Activated T-cell treated with anti-CD3 and anti-CD28 coated beads, Interleukin-2, amount 50 U/mL, for 24 hours (primary cell): ENCODE results near the gene CDC73.
"Not testable (repeated sequence)": the region's sequence is repeated elsewhere in the genome, so short reads cannot be mapped to it uniquely, and the experiment has no call there.

Source experiments
- DNase-seq: peaks from one replicate; pipeline ENCODE4 v3.0.0-alpha.2; 2020
- H3K27ac Mint-ChIP-seq: 2 replicates; pipeline ENCODE4 v1.8.0; 2020; ENCODE audit warnings: mild to moderate bottlenecking, mixed read lengths
- H3K27me3 Mint-ChIP-seq: 2 replicates; pipeline ENCODE4 v1.8.0; 2020; ENCODE audit warnings: mixed read lengths
- H3K36me3 Mint-ChIP-seq: 2 replicates; pipeline ENCODE4 v1.8.0; 2020; ENCODE audit warnings: low read depth, mixed read lengths
- H3K4me1 Mint-ChIP-seq: 2 replicates; pipeline ENCODE4 v1.8.0; 2020; ENCODE audit warnings: low read depth, mixed read lengths
- H3K4me3 Mint-ChIP-seq: 2 replicates; pipeline ENCODE4 v1.8.0; 2020; ENCODE audit warnings: mild to moderate bottlenecking, moderate library complexity, mixed read lengths
- H3K9me3 Mint-ChIP-seq: 2 replicates; pipeline ENCODE4 v1.8.0; 2020; ENCODE audit warnings: mixed read lengths

Gene CDC73

GRCh38 chr1:193105821-193106177 lies 16.0 kb upstream of the CDC73 start:
- H3K27me3 Mint-ChIP-seq = no peaks in the 10 kb centered on the region
- peak overlapping the region; percentile 92 for H3K4me3 Mint-ChIP-seq
- H3K27ac Mint-ChIP-seq = peak overlapping the region; percentile 65

DNA sequence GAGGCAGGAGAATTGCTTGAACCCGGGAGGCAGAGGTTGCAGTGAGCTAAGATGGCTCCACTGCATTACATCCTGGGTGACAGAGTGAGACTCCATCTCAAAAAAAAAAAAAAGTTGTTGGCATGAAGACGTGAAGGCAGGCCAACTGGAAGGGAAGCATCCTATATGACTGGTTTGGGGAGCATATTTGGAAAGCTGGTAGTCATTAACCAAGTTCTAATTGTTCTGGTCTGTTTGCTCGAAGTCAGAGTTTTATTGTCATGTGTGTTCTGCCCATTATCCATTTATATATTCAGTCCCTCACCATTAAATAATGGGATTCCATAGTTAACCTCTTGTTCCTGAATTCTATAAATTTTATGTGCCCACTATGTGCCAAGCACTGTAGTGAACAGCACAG lies 13.4 kb upstream of the CDC73 start:
- Mint-ChIP-seq H3K27ac (no peak overlapping the region), H3K9me3 (no peaks in the 10 kb centered on the region), H3K4me3 (no peak overlapping the region), H3K4me1 (peaks cover 18% of the 10 kb centered on the region), H3K27me3 (no peaks in the 10 kb centered on the region), H3K36me3 (peaks cover 7% of the 10 kb centered on the region)
- no peak for DNase-seq

More at GRCh38 chr1:193105821-193106177, 16.0 kb upstream of the CDC73 start:
- Mint-ChIP-seq H3K9me3 (no peaks in the 10 kb centered on the region), H3K4me1 (peaks cover 26% of the 10 kb centered on the region), H3K36me3 (peaks cover 15% of the 10 kb centered on the region)
- no peak for DNase-seq

- Mint-ChIP-seq H3K9me3 (no peaks in the 10 kb centered on the region), H3K36me3 (peaks cover 5% of the 10 kb centered on the region), H3K4me1 (peaks cover 8% of the 10 kb centered on the region), H3K27ac (no peak overlapping the region), H3K27me3 (no peaks in the 10 kb centered on the region), H3K4me3 (no peak overlapping the region)
- DNase-seq = no peak
These were observed 12.2 kb upstream of the CDC73 start for GRCh38 chr1:193109619-193110018.

- DNase-seq = no peak
- no peak overlapping the region for H3K4me3 Mint-ChIP-seq
- H3K27me3 Mint-ChIP-seq = no peaks in the 10 kb centered on the region
- H3K4me1 Mint-ChIP-seq = peaks cover 6% of the 10 kb centered on the region
- no peak overlapping the region for H3K27ac Mint-ChIP-seq
- H3K9me3 Mint-ChIP-seq = no peaks in the 10 kb centered on the region
- no peaks in the 10 kb centered on the region for H3K36me3 Mint-ChIP-seq
These were observed 11.6 kb upstream of the CDC73 start for GRCh38 chr1:193110246-193110645.

GRCh38 chr1:193110864-193111263 lies 11.0 kb upstream of the CDC73 start:
- no peak overlapping the region for H3K27ac Mint-ChIP-seq
- H3K4me1 Mint-ChIP-seq = peaks cover under 1% of the 10 kb centered on the region
- no peak for DNase-seq
- H3K27me3 Mint-ChIP-seq = no peaks in the 10 kb centered on the region
- H3K4me3 Mint-ChIP-seq = no peak overlapping the region
- H3K9me3 Mint-ChIP-seq = no peaks in the 10 kb centered on the region
- H3K36me3 Mint-ChIP-seq = no peaks in the 10 kb centered on the region

- no peak for DNase-seq
- Mint-ChIP-seq H3K4me1 (no peaks in the 10 kb centered on the region), H3K27ac (no peak overlapping the region), H3K9me3 (no peaks in the 10 kb centered on the region), H3K27me3 (no peaks in the 10 kb centered on the region), H3K36me3 (no peaks in the 10 kb centered on the region), H3K4me3 (no peak overlapping the region)
These were observed 10.2 kb upstream of the CDC73 start for GRCh38 chr1:193111641-193112090.

DNA sequence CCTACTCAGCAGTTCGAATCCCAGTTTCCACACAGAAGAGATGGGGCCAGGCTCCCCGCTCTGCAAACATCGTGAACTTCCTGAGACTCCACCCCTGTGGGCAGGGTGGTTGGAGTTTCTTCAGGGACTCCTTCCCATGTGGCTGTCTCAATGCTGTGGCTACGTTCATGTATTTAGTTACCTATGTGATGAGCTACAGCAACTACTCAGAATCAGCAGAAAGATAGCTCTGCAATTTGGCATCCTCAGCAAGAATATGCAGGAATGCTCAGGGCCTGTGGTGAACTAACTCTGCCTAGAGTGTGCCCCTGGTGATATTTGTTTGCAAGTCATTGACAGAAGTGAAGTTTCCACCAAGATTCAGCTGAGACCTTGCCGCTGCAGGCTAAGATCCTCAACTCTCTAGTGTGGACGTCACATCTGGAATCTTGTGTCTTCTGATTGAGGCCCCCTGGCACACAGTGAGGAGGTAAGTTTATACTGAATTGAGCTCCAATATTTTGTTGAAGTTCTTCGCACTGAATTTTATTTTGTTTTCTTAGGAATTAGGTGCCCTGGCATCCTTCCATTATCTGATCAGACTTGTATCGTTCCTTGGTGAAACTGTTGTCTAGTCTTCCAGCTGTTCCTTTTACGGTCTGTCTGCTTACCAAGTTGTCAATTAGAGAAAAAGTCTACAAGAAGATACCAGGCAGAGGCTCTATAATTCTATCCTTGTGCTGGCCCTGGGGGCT lies 8.4 kb upstream of the CDC73 start:
- no peaks in the 10 kb centered on the region for H3K36me3 Mint-ChIP-seq
- no peaks in the 10 kb centered on the region for H3K4me1 Mint-ChIP-seq
- no peak overlapping the region for H3K4me3 Mint-ChIP-seq
- no peaks in the 10 kb centered on the region for H3K27me3 Mint-ChIP-seq
- H3K27ac Mint-ChIP-seq = no peak overlapping the region
- DNase-seq = no peak
- no peaks in the 10 kb centered on the region for H3K9me3 Mint-ChIP-seq

DNA sequence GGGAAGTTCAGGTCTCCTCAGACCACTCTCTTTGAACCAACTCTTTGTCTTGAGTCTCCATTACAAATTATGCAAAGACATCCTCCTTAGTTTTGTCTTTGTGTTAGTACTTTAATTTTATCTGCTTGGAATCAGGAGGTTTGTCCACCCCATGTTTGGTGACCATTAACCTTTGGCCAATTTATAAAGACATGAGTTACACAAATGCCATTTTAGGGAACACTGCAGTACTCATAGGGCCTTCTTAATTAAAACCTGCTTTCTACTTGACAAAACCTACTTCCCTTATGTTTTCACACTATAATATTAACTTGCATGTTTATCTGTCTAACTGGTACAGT lies 7.9 kb upstream of the CDC73 start:
- H3K27ac Mint-ChIP-seq = no peak overlapping the region
- H3K27me3 Mint-ChIP-seq = no peaks in the 10 kb centered on the region
- DNase-seq = no peak
- no peaks in the 10 kb centered on the region for H3K9me3 Mint-ChIP-seq
- H3K4me1 Mint-ChIP-seq = peaks cover 4% of the 10 kb centered on the region
- H3K4me3 Mint-ChIP-seq = no peak overlapping the region
- H3K36me3 Mint-ChIP-seq = no peaks in the 10 kb centered on the region

DNA sequence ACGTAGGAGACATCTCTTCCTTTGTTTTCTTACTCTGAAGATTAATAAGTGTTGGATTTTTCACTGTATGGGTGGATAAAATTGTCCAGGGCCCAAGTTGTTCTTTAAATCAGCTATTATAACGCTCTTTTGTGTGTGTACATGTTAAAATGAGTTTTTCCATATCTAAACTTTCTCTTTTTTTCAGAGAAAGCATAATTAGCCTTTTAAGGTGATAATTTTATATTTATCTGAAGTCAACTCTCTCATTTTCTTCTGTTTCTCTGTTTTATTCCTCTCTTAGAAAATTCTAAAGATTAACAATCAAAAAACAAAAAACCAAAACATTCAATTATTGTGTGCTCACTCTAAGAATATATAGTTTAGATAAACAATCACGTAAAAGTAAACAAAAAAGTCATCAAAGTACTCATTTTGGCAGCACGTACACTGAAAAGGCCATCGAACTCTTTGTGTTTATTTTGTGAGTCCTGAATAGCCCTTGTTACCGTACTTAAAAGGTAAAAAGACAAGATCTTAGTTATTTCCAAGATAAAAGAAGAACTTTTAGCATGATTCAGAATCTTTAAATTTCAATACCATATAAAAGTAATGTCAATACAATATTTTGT lies 7.2 kb upstream of the CDC73 start:
- Mint-ChIP-seq H3K9me3 (no peaks in the 10 kb centered on the region), H3K4me3 (no peak overlapping the region), H3K36me3 (no peaks in the 10 kb centered on the region), H3K4me1 (peaks cover 5% of the 10 kb centered on the region), H3K27ac (no peak overlapping the region), H3K27me3 (no peaks in the 10 kb centered on the region)
- no peak for DNase-seq

DNA sequence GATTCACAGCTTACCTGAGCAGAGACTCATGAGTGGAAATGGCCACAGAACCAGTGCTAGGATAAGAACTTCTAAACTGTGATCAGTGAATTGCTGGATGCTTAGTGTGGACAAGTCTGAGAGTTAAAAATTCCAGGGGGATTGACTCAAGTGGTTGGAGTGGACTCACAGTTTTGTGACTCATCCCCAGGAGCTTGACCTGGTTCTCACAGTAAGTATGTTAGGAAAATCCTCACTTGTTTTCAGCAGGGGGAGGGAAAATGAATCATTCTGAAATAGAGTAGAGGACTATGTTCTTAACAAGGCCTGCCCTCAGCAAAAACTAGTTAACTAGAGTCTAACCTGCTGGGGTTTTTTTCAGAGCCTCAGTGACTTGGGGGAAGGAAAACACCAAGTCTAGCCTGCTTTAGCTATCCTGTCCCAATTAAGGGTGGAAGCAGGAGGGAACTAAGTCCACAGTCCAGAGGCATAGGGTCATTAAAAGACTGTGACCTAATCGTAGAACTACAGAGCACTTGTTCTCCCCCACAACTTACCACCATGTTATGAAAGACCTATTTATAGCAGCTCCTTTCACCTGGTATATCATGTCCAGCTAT lies 6.1 kb upstream of the CDC73 start:
- H3K27me3 Mint-ChIP-seq = no peaks in the 10 kb centered on the region
- DNase-seq = no peak
- H3K4me3 Mint-ChIP-seq = no peak overlapping the region
- no peaks in the 10 kb centered on the region for H3K9me3 Mint-ChIP-seq
- H3K27ac Mint-ChIP-seq = no peak overlapping the region
- peaks cover 5% of the 10 kb centered on the region for H3K4me1 Mint-ChIP-seq
- no peaks in the 10 kb centered on the region for H3K36me3 Mint-ChIP-seq

DNA sequence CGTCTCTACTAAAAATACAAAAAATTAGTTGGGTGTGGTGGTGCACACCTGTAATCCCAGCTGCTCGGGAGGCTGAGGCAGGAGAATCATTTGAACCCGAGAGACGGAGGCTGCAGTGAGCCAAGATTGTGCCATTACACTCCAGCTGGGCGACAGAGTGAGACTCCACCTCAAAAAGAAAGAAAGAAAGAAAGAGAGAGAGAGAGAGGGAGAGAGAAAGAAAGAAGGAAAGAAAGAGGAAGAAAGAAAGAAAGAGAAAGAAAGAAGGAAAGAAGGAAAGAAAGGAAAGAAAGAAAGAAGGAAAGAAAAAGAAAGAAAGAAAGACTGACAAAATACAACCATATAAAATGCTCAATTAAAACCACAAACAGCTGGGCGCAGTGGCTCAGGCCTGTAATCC lies 4.7 kb upstream of the CDC73 start:
- H3K36me3 Mint-ChIP-seq, DNase-seq, H3K4me3 Mint-ChIP-seq, H3K9me3 Mint-ChIP-seq, H3K27me3 Mint-ChIP-seq, H3K27ac Mint-ChIP-seq: not testable (repeated sequence)
- peaks cover 12% of the 10 kb centered on the region for H3K4me1 Mint-ChIP-seq

GRCh38 chr1:193118194-193118593 lies 3.6 kb upstream of the CDC73 start:
- H3K4me3 Mint-ChIP-seq = no peak overlapping the region
- no peaks in the 10 kb centered on the region for H3K27me3 Mint-ChIP-seq
- peaks cover 17% of the 10 kb centered on the region for H3K4me1 Mint-ChIP-seq
- peaks cover 13% of the 10 kb centered on the region for H3K36me3 Mint-ChIP-seq
- DNase-seq = no peak
- H3K27ac Mint-ChIP-seq = no peak overlapping the region
- no peaks in the 10 kb centered on the region for H3K9me3 Mint-ChIP-seq

GRCh38 chr1:193118803-193119730 lies 2.8 kb upstream of the CDC73 start:
- H3K27ac Mint-ChIP-seq = no peak overlapping the region
- peaks cover 25% of the 10 kb centered on the region for H3K4me1 Mint-ChIP-seq
- no peak overlapping the region for H3K4me3 Mint-ChIP-seq
- no peaks in the 10 kb centered on the region for H3K9me3 Mint-ChIP-seq
- peaks cover 20% of the 10 kb centered on the region for H3K36me3 Mint-ChIP-seq
- DNase-seq = no peak
- no peaks in the 10 kb centered on the region for H3K27me3 Mint-ChIP-seq

- H3K27me3 Mint-ChIP-seq = no peaks in the 10 kb centered on the region
- DNase-seq = no peak
- peaks cover 30% of the 10 kb centered on the region for H3K36me3 Mint-ChIP-seq
- H3K4me3 Mint-ChIP-seq = peak overlapping the region; percentile 91
- H3K9me3 Mint-ChIP-seq = no peaks in the 10 kb centered on the region
- peak overlapping the region; percentile 95 for H3K27ac Mint-ChIP-seq
- H3K4me1 Mint-ChIP-seq = peaks cover 36% of the 10 kb centered on the region
These were observed 1.1 kb upstream of the CDC73 start for GRCh38 chr1:193120604-193121166.
